CD4-positive, alpha-beta memory T cell (primary cell): Measurements from ENCODE around the gene WIZ. TPM values are rescaled to one million over a fixed set of nuclear protein-coding genes. Genes with fewer than 3 reads are reported as not detected.

ENCODE experiments used
- CTCF ChIA-PET: fragments of 350-600 bp; sonication (Branson Sonifier 250); formaldehyde crosslinking; loops from one replicate; lab custom pipeline; 2021; ENCODE audit warnings: inconsistent platforms; ENCODE audit not compliant: partially characterized antibody; lab: Charles Lee
- POLR2A ChIA-PET: fragments of 350-600 bp; sonication (Branson Sonifier 250); formaldehyde crosslinking; loops from one replicate; lab custom pipeline; 2021; ENCODE audit not compliant: partially characterized antibody; lab: Charles Lee
- DNase-seq, 5 donors: peaks; one replicate each; pipeline versions ENCODE4 v3.0.0 to v3.0.0-alpha.2; 2020 to 2022; ENCODE audit warnings: mixed read lengths in 1 of 5
- H3K27ac ChIP-seq: one replicate; pipeline ENCODE4 v1.7.0; 2013; ENCODE audit warnings: low read depth, low read length
- H3K27me3 ChIP-seq: 2 replicates; pipeline ENCODE4 v1.7.0; 2013; ENCODE audit warnings: mild to moderate bottlenecking, low read length, moderate library complexity; ENCODE audit not compliant: insufficient read depth
- H3K36me3 ChIP-seq: 2 replicates; pipeline ENCODE4 v1.7.0; 2013; ENCODE audit warnings: mild to moderate bottlenecking, low read length, moderate library complexity; ENCODE audit not compliant: insufficient read depth
- H3K4me1 ChIP-seq: 2 replicates; pipeline ENCODE4 v1.7.0; 2013; ENCODE audit warnings: mild to moderate bottlenecking, low read length, moderate library complexity; ENCODE audit not compliant: insufficient read depth
- H3K4me3 ChIP-seq, 2 donors: one replicate each; pipeline ENCODE4 v1.7.0; 2013; ENCODE audit warnings: low read length in 2 of 2, mild to moderate bottlenecking in 1 of 2
- H3K9me3 ChIP-seq, 2 donors: one replicate each; pipeline ENCODE4 v1.7.0; 2013; ENCODE audit warnings: low read length in 2 of 2, control low read depth in 1 of 2; ENCODE audit not compliant: control insufficient read depth in 1 of 2
- H3K27ac Mint-ChIP-seq, 7 donors: one replicate each; pipeline ENCODE4 v1.8.0; 2020 to 2021; ENCODE audit warnings: mixed read lengths in 7 of 7, mild to moderate bottlenecking in 6 of 7, inconsistent platforms in 3 of 7, moderate library complexity in 3 of 7
- H3K27me3 Mint-ChIP-seq, 2 donors: one replicate each; pipeline ENCODE4 v1.8.0; 2020 to 2021; ENCODE audit warnings: mixed read lengths in 2 of 2
- H3K36me3 Mint-ChIP-seq, 2 donors: one replicate each; pipeline ENCODE4 v1.8.0; 2020 to 2021; ENCODE audit warnings: mixed read lengths in 2 of 2, inconsistent platforms in 1 of 2, mild to moderate bottlenecking in 1 of 2
- H3K4me1 Mint-ChIP-seq, 4 donors: one replicate each; pipeline ENCODE4 v1.8.0; 2020 to 2021; ENCODE audit warnings: mixed read lengths in 4 of 4, mild to moderate bottlenecking in 1 of 4
- H3K4me3 Mint-ChIP-seq, 8 donors: one replicate each; pipeline ENCODE4 v1.8.0; 2020 to 2021; ENCODE audit warnings: mixed read lengths in 8 of 8, mild to moderate bottlenecking in 7 of 8, moderate library complexity in 6 of 8, inconsistent platforms in 3 of 8
- H3K9me3 Mint-ChIP-seq, 8 donors: one replicate each; pipeline ENCODE4 v1.8.0; 2020 to 2021; ENCODE audit warnings: mixed read lengths in 8 of 8, mild to moderate bottlenecking in 5 of 8, inconsistent platforms in 3 of 8, moderate library complexity in 1 of 8
- intact Hi-C: fragments of 100-400 bp; cut with micrococcal nuclease; formaldehyde crosslinking; loops from one replicate; pipeline ENCODE4 v1.15.1; 2023
- polyA plus RNA-seq, 2 donors: library from polyadenylated mRNA; unstranded; fragments of 300-500 nt; fragmentation: Illumina TruSeq; gene quantifications; one replicate each; pipeline ENCODE4 v1.2.3, GENCODE V29; 2021
- total RNA-seq, 2 experiments: library from RNA; stranded (reverse); gene quantifications; one replicate each; pipeline ENCODE4 v1.2.3, GENCODE V29; 2021

The WIZ gene
- total and polyA plus RNA-seq, 4 experiments from 2014 or later, result 0.03 to 30.0 (median 15.6) TPM

- peak overlapping the region in 1 of 2 donors; percentile 62 for H3K4me3 ChIP-seq
- H3K27ac ChIP-seq, result no peak overlapping the region
- peaks cover 19% of the 10 kb centered on the region for H3K36me3 ChIP-seq
- ChIA-PET CTCF (interaction anchor here (0.9 to 4.7 kb wide), 3 partner anchors 11 to 125 kb away, joined by 4 to 32 read pairs (median 12); partner anchors contain the start of gene AKAP8L), POLR2A (interaction anchor here (0.8 to 4.1 kb wide), 7 partner anchors 12 to 125 kb away, joined by 3 to 40 read pairs (median 4); partner anchors contain the start of genes AKAP8, AKAP8L and RASAL3)
- DNase-seq, result no peak
- H3K4me1 Mint-ChIP-seq, result peaks cover 26 to 48% (median 33%) of the 10 kb centered on the region in 4 donors
- H3K27me3 Mint-ChIP-seq, result no peaks in the 10 kb centered on the region
- H3K4me1 ChIP-seq, result peaks cover 31% of the 10 kb centered on the region
- H3K27ac Mint-ChIP-seq, result peak overlapping the region in 5 of 7 donors; percentile 37 to 96 (median 78)
- H3K27me3 ChIP-seq, result no peaks in the 10 kb centered on the region
- intact Hi-C loops, result no loop called here
- H3K4me3 Mint-ChIP-seq, result peak overlapping the region; percentile 48 to 96 (median 94)
- H3K9me3 Mint-ChIP-seq, result peaks cover 0 to 3% (median 0%) of the 10 kb centered on the region in 8 donors
- H3K36me3 Mint-ChIP-seq, result peaks cover 12 to 26% of the 10 kb centered on the region in 2 donors
- H3K9me3 ChIP-seq, result no peaks in the 10 kb centered on the region
Observed at GRCh38 chr19:15430526-15431120, 19.1 kb downstream of the WIZ start.

- Mint-ChIP-seq H3K4me1 (peaks cover 26 to 48% (median 33%) of the 10 kb centered on the region in 4 donors), H3K9me3 (peaks cover 0 to 3% (median 0%) of the 10 kb centered on the region in 8 donors), H3K27me3 (no peaks in the 10 kb centered on the region), H3K27ac (peak overlapping the region in 2 of 7 donors; percentile 46 to 86), H3K4me3 (peak overlapping the region in 6 of 8 donors; percentile 7 to 94 (median 62)), H3K36me3 (peaks cover 12 to 26% of the 10 kb centered on the region in 2 donors)
- CTCF ChIA-PET, result interaction anchor here (3.0 to 4.7 kb wide), 2 partner anchors 11 to 126 kb away, joined by 12 to 32 read pairs; partner anchors contain the start of gene AKAP8L
- Histone ChIP-seq H3K27me3 (no peaks in the 10 kb centered on the region), H3K4me1 (peaks cover 31% of the 10 kb centered on the region), H3K4me3 (no peak overlapping the region), H3K27ac (no peak overlapping the region), H3K36me3 (peaks cover 19% of the 10 kb centered on the region), H3K9me3 (no peaks in the 10 kb centered on the region)
- intact Hi-C loops, result no loop called here
- DNase-seq, result no peak
- POLR2A ChIA-PET, result interaction anchor here (0.8 to 2.2 kb wide), 6 partner anchors 11 to 126 kb away, joined by 3 to 14 read pairs (median 4); partner anchors contain the start of genes AKAP8L and RASAL3
Observed at GRCh38 chr19:15429825-15430467, 19.8 kb downstream of the WIZ start.

GRCh38 chr19:15428956-15429824, 20.6 kb downstream of the WIZ start:
- Histone ChIP-seq H3K27ac (no peak overlapping the region), H3K4me1 (peaks cover 31% of the 10 kb centered on the region), H3K9me3 (no peaks in the 10 kb centered on the region), H3K27me3 (no peaks in the 10 kb centered on the region), H3K36me3 (peaks cover 20% of the 10 kb centered on the region), H3K4me3 (no peak overlapping the region)
- no peaks in the 10 kb centered on the region for H3K27me3 Mint-ChIP-seq
- POLR2A ChIA-PET, result interaction anchor here (1.4 to 2.2 kb wide), 4 partner anchors 10 to 122 kb away, joined by 4 to 14 read pairs (median 4); partner anchors contain the start of genes AKAP8L and RASAL3
- peaks cover 0 to 3% (median 0%) of the 10 kb centered on the region in 8 donors for H3K9me3 Mint-ChIP-seq
- H3K4me1 Mint-ChIP-seq, result peaks cover 25 to 48% (median 33%) of the 10 kb centered on the region in 4 donors
- DNase-seq, result no peak
- CTCF ChIA-PET, result interaction anchor here (3.0 to 4.7 kb wide), 2 partner anchors 10 to 127 kb away, joined by 12 to 32 read pairs; partner anchors contain the start of gene AKAP8L
- no peak overlapping the region for H3K27ac Mint-ChIP-seq
- peak overlapping the region in 1 of 8 donors; percentile 12 for H3K4me3 Mint-ChIP-seq
- H3K36me3 Mint-ChIP-seq, result peaks cover 12 to 26% of the 10 kb centered on the region in 2 donors
- intact Hi-C loops, result no loop called here

- no peak for DNase-seq
- ChIA-PET CTCF (interaction anchor here (4.7 kb wide), 1 partner anchor 9 kb away, joined by 32 read pairs; the partner anchor contains the start of gene AKAP8L), POLR2A (interaction anchor here (1.5 to 2.2 kb wide), 2 partner anchors 9 to 11 kb away, joined by 3 to 14 read pairs; partner anchors contain the start of gene AKAP8L)
- Mint-ChIP-seq H3K9me3 (peaks cover 0 to 2% (median 0%) of the 10 kb centered on the region in 8 donors), H3K27me3 (no peaks in the 10 kb centered on the region), H3K4me1 (peaks cover 20 to 42% (median 27%) of the 10 kb centered on the region in 4 donors), H3K36me3 (peaks cover 20 to 28% of the 10 kb centered on the region in 2 donors), H3K27ac (peak overlapping the region in 2 of 7 donors; percentile 42 to 55), H3K4me3 (no peak overlapping the region)
- H3K4me1 ChIP-seq, result peaks cover 24% of the 10 kb centered on the region
- no peak overlapping the region for H3K4me3 ChIP-seq
- peaks cover 31% of the 10 kb centered on the region for H3K36me3 ChIP-seq
- H3K27me3 ChIP-seq, result no peaks in the 10 kb centered on the region
- H3K9me3 ChIP-seq, result no peaks in the 10 kb centered on the region
- intact Hi-C loops, result no loop called here
- no peak overlapping the region for H3K27ac ChIP-seq
Observed at GRCh38 chr19:15427991-15428471, 21.7 kb downstream of the WIZ start.

GRCh38 chr19:15427350-15427700, 22.4 kb downstream of the WIZ start:
- no peak overlapping the region for H3K4me3 Mint-ChIP-seq
- H3K36me3 ChIP-seq, result peaks cover 38% of the 10 kb centered on the region
- peaks cover 22% of the 10 kb centered on the region for H3K4me1 ChIP-seq
- peak overlapping the region in 1 of 7 donors; percentile 10 for H3K27ac Mint-ChIP-seq
- intact Hi-C loops, result no loop called here
- H3K27ac ChIP-seq, result no peak overlapping the region
- peaks cover 0 to 1% (median 0%) of the 10 kb centered on the region in 8 donors for H3K9me3 Mint-ChIP-seq
- H3K27me3 Mint-ChIP-seq, result no peaks in the 10 kb centered on the region
- H3K4me3 ChIP-seq, result no peak overlapping the region
- H3K4me1 Mint-ChIP-seq, result peaks cover 19 to 38% (median 26%) of the 10 kb centered on the region in 4 donors
- peaks cover 27 to 33% of the 10 kb centered on the region in 2 donors for H3K36me3 Mint-ChIP-seq
- H3K27me3 ChIP-seq, result no peaks in the 10 kb centered on the region
- DNase-seq, result no peak
- ChIA-PET POLR2A (interaction anchor here (1.5 kb wide), 1 partner anchor 10 kb away, joined by 3 read pairs; no protein-coding TSS in a partner anchor), CTCF (interaction anchor here (4.7 kb wide), 1 partner anchor 8 kb away, joined by 32 read pairs; the partner anchor contains the start of gene AKAP8L)
- no peaks in the 10 kb centered on the region for H3K9me3 ChIP-seq
